ENCODE data around the gene C17orf67.
"Not testable (repeated sequence)": the region's sequence is repeated elsewhere in the genome, so short reads cannot be mapped to it uniquely, and the experiment has no call there.

C17orf67 gene

DNA sequence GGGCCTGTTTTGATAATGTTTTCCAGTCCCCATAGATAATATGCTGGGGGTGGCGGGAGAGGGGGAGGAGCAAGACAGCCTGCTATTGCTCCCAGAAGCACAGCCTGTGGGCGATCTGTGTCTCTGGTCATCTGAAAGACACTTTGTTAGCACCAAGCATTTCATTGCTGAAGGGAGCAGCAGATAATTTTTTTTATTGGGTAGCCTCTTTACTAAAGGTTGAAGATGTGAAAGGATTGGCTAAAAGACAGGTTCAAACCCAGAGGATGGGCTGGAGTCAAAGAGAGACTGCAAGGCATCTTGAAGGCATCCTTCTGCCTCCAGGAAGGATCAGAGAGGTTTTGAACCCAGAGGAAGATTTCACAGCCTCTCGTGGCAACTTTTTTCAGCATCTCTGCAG is 60.6 kb downstream of the C17orf67 start:
- no peak for DNase-seq (ENCODE audit: low read depth in 3 of 3)

DNA sequence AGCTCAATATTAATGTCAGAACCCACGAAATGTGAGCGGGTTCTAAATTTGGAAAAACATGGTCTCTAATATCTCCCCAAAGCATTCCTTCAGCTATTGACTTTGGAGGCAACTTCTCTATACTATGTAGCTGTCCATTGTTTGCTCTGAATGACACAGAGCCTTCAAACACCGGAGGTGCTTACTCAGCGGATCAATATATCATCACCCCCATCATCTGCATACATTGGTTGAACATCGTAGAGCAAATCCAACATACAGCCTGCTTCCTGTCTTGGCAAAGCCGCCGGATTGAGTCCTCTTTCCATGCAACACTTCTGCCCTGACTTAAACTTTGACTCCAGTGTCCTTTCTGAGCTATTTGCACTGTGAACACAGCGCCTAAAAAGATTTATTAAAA is 61.3 kb downstream of the C17orf67 start:
- DNase-seq (ENCODE audit: low read depth in 3 of 3) = no peak

DNA sequence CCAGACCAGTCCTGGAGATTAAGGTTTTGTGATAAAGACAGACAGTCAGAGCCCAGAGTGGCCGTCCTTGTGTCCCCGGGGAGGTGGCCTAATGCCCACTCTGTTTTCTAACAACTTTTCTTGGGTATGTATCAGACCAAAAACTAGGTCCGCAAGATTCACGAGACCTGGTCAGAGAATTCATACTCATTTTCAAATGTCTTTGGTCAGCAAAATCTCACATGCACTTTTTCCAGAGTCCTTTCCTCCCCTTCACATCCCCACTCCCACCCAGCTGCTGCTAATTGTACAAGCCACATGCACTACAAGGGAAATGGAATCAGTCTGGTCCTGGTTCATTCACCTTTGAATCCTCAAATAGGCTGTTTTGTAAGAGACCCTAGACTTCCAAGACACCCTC is 61.7 kb downstream of the C17orf67 start:
- no peak for DNase-seq (ENCODE audit: low read depth in 3 of 3)

DNA sequence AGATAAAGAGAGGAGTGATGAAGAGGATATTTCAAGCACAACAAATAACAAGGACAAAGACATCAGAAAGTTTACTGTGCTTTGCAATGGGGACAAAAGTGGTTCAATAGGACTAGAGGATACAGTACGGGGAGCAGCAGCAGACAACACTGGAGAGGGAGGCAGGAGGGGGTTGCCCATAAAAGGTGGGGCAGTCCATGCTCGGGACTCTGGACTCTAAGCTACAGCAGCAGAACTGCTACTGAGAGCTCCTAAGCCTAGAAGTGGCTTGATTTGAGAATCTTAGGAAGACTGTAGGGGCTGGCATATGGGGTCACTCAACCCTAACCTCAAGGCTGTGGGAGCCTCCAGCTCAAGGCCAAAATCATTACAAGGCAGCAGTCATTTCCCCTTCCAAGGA is 62.2 kb downstream of the C17orf67 start:
- DNase-seq (ENCODE audit: low read depth in 3 of 3) = no peak

DNA sequence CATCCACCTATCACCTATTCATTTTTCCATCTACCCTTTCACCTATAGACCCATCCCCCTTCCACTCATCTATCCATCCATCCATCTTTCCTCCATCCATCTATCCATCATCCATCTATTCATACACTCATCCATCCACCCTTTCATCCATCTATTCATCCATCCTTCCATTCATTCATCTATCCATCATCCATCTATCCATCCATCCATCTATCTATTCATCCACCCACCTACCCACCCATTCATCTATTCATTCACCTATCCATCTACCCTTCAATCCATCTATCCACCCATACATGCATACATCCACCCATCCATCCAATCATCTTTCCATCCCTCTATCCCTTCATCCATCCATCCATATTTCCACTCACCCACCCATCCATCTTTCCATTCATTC is 63.3 kb downstream of the C17orf67 start:
- DNase-seq (ENCODE audit: low read depth in 3 of 3) = no peak

DNA sequence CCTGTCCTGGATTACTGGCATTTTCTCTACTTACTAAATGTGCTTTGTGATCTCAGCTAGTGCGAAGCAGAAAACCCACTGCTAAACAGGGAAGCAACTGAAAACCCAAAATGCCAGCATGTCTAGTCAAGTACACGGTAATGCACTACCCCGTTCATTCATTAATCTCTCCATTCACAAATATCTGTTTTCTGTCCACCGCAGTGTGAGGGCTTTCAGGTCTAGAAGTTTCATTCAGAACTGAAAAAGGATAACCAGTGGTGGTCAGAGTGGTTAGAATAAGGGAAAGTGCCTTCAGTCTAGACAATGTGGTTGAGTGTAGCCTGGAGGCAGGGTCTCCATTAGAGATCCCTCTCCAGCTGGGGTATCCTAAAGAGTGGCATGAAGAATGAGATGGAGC is 68.3 kb downstream of the C17orf67 start:
- DNase-seq (ENCODE audit: low read depth in 3 of 3) = no peak

DNA sequence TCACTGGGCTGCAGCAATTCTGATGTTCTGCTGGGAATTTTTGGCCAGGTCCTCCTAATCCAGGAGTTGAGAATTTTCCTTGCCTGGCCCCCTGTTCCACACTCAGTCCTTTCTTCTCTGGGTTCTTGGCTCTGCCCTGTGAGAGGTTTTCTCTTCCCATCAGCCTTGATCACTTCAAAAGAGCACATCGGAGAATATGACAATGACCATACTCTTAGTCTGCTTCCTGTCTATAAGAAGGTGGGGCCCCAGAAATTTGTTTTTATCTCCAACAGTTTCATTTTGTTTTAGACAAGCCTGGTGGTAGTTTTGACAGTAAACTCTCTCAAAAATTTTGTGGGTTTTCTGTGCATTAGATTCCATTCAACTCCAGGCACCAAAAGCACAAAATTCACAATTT is 70.7 kb downstream of the C17orf67 start:
- no peak for DNase-seq (ENCODE audit: low read depth in 3 of 3)

DNA sequence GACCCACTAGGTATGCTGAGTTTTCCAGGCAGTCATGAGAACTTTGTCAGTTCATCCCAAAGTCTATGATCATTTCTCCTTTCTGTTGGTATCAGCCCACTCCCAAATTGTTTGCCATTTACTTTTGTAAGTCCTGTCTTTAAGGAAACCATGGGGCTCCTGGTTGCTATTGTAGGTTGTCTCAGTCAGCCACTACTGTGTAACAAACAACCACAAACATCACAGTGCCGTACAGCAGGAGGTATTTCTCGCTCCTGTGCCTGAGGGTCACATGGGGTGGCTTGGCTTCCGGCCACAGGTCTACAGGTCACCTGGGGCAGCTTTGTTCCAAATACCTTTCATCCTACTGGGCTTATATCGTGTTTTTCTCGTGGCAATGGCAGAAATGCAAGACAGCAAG is 71.6 kb downstream of the C17orf67 start:
- DNase-seq (ENCODE audit: low read depth in 3 of 3) = no peak

DNA sequence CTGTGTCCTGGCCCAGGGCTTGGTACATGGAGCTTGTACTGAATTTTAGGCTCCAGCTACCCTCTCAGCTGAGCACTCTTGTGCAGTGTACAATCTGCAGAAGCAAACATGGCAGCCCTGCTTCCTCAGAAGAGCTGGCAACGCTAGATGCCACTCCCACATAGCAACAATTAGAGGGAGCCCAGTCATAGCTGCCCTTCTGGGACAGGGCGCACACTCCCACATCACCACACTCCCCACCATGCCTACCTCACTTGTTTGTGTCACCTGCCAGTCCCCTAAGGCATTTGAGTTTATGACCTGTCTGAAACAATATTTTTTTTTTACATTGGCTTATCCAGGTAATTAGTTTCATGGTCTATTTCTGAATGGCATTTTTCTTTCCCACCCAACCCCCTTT is 72.3 kb downstream of the C17orf67 start:
- DNase-seq (ENCODE audit: low read depth in 3 of 3) = no peak

DNA sequence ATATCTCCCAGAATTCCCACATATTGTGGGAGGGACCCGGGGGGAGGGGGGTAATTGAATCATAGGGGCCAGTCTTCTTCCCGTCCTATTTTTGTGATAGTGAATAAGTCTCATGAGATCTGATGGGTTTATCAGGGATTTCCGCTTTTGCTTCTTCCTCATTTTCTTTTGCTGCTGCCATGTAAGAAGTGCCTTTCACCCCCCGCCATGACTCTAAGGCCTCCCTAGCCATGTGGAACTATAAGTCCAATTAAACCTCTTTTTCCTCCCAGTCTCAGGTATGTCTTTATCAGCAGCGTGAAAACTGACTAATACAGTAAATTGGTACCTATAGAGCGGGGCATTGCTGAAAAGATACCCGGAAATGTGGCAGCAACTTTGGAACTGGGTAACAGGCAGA is 76.1 kb downstream of the C17orf67 start:
- DNase-seq (ENCODE audit: low read depth in 3 of 3) = not testable (repeated sequence)

DNA sequence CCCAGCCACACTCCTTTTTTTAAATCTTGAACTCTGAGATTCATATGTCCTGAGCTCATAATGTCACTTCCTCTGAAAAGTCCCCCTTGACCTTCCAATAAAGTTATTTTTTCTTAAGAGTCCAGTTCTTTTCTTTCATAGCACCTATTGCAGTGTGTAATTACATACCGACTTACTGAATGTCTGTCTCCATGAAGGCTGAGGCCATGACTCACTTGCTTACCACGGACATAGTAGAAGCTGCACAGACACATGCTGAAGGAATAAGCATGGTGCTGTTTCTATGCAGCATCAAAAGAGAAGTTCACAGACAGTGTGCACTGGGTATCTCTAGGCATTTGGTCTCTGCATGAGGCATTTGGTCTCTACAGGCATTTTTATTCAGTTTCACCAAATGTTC is 77.2 kb downstream of the C17orf67 start:
- no peak for DNase-seq (ENCODE audit: low read depth in 3 of 3)

DNA sequence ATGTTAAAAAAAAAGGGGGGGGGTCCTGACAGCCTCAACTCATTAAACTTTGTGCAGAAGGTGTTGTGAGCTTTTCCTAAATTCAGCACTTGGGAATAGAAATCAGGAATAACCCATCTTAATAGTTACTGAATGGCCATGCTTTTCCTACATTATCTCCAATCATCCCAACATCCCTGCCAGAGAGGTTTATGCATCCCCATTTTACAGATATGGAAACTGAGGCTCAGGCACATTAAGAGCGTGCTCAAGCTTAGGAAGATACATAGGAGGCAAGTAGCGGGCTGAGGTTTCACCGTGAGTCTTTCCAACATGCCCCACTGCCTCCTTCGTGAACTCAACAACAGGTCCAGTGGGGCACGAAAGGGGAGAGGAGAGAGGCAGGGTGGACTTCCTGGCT is 78.4 kb downstream of the C17orf67 start:
- no peak for DNase-seq (ENCODE audit: low read depth in 3 of 3)

DNA sequence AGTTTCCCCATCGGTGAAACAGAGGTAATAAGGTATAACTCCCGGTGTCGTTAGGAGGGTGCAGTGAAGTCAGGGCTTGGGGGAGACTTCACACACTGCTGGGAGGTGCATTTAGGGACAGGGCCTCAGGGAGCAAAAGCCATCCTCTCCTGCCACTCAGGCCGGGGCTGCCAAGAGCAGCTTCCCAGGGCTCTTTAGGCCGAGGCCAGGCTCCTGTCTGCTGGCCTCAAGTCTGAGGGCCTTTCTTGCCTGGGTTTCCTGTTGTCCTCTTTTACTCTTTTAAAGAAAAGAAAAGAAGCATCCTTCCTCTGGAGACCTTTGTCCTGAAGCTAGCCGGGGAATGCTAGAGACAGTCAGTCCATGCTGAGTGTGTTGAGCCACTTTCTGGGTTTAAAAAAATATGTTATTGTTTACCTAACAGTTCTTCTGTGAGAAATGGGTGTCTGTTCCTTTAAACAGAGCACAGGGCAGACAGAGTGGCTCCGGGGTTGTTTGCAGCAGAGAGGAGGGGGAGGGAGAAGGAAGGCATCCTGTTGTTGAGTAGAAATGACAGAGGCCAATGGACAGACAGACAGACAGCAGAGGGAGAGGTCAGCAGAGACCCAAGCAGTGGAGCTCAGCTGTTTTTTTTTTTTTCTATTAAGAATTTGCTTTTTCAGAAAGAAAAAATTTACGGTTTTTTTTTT is 79.1 kb downstream of the C17orf67 start:
- DNase-seq (ENCODE audit: low read depth in 3 of 3) = no peak

DNA sequence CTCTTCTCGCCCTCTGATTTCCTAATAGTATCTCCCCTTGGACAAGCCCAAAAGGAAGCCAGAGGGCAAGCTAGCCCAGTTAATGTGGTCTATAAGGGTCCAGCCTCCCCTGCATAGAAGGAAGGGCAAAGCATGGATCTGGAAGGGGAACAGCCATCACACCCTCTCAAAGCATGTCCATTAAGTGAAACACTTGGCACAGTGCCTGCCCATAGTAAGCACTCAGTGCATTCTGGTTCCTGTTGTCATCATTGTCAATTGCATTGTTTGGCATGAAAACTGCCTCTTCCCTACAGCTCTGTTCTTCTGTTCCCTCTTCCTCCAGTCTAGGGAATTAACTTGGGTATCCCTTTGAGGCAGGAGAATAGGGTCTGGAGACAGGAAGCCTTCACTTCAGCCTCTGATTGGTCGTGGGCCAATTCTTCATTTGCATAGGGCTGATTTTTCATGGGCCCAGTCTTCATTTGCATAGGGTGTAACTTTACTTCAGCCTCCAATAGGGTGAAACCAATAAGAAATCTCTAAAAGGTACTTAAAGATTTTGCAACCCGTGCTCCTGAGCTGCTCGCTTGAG is 81.4 kb downstream of the C17orf67 start:
- no peak for DNase-seq (ENCODE audit: low read depth in 3 of 3)

DNA sequence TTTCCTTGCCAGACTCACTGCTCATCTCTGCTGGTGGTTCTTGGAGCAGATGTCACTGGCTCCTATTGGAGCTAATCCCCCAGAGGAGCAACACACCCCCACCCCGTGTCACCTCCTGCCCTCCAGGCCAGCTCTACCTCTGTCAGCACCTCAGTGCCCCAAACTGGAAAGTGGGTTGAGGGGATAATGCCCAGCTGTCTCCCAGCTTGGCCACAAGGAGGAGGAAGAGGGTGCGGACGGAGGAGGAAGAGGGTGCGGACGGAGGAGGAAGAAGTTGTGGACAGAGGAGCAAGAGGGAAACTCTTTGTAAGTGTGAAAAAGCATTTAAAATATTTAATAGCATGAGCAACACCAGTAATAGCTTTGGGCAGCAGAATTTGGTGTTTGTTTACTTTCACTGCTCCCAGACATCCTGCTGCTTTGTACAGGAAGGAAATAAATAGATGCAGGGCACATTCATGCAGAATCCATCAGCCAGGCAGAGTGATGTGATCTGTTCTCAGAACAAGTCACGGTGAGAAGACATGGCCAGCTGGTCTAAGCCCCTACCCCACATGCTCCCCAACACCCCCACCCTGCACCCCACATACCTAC is 82.5 kb downstream of the C17orf67 start:
- DNase-seq (ENCODE audit: low read depth in 3 of 3) = no peak

DNA sequence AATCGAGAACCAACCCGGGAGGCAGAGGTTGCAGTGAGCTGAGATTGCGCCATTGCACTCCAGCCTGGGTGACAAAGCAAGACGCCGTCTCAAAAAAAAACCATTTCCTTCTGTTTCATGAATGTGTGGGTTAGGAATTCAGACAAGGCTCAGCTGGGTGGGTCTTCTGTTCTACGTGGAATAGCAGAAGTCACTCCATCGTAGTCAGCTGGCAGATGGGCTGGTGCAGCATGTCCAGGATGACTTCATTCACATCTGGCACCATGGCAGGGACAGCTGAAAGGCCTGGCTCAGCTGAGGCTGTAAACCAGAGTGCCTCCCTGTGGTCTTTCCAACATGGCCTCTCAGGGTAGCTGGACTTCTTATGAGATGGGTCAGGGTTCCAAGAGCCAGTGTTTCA is 89.0 kb downstream of the C17orf67 start:
- no peak for DNase-seq (ENCODE audit: low read depth in 3 of 3)

DNA sequence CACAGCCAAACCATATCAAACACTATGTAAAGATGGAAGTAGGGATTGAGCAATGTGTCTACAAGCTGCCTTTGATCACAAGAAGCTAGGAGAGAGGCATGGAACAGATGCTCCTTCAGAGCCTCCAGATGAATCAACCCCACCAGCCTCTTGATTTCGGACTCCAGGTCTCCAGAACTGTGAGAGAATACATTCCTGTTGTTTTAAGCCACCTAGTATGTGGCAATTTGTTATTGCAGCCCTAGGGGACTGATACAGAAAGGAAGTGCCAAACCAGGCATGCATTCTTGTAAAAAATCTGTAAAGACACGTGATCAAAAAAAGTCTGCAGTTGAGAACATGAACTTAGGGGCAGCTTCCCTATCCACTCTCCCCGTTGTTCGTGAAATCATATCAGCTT is 91.1 kb downstream of the C17orf67 start:
- DNase-seq (ENCODE audit: low read depth in 3 of 3) = no peak

Data from stimulated activated CD4-positive, alpha-beta T cell treated with anti-CD3 and anti-CD28 coated beads, TNF-alpha, amount 100 ng/mL, for 4 hours (primary cell).